Stimulated activated CD8-positive, alpha-beta memory T cell treated with anti-CD3 and anti-CD28 coated beads, Interleukin-15, amount 100 ng/mL, for 24 hours (primary cell): ENCODE data around the gene UBE4A.
"Not testable (repeated sequence)": the region's sequence is repeated elsewhere in the genome, so short reads cannot be mapped to it uniquely, and the experiment has no call there.

ENCODE experiments used
- DNase-seq: peaks from one replicate; pipeline ENCODE4 v3.0.0-alpha.2; 2020; ENCODE audit warnings: low read depth

The UBE4A gene

GRCh38 chr11:118401151-118401879, 41.9 kb downstream of the UBE4A start, which contains the start of gene ATP5MG:
Gene ATP5MG (plus strand): TSS chr11:118401606. CDS start chr11:118401666, 60 bp downstream.
- DNase-seq, result peak; percentile 78

- DNase-seq, result no peak
Observed at GRCh38 chr11:118401880-118402590, 42.6 kb downstream of the UBE4A start.

- DNase-seq, result not testable (repeated sequence)
Observed at GRCh38 chr11:118402594-118402993, 43.2 kb downstream of the UBE4A start.

DNA sequence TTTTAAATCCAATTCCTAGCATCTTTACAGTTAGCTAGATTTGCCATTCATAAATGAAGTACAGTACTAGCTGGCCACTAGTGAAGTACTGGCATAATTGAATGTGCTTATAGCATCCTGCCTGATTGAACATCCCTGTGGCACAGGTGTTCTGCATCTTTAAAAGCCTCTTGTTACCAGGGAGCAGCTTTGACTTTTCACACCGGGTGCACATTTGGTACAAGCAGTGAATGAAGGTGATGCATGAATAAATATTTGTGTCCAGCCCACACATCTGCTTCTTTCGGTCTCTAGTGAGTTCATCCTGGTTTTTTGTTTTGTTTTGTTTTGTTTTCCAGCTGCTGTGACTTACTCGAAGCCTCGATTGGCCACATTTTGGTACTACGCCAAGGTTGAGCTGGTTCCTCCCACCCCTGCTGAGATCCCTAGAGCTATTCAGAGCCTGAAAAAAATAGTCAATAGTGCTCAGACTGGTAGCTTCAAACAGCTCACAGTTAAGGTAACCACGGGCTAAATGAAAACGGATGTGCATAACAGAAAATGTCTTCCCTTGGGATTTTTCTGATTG, 47.3 kb downstream of the UBE4A start:
- no peak for DNase-seq

- no peak for DNase-seq
Observed at GRCh38 chr11:118410055-118410745, 50.8 kb downstream of the UBE4A start.

GRCh38 chr11:118411530-118411929, 52.1 kb downstream of the UBE4A start:
- no peak for DNase-seq

- no peak for DNase-seq
Observed at GRCh38 chr11:118412921-118413320, 53.5 kb downstream of the UBE4A start.

DNA sequence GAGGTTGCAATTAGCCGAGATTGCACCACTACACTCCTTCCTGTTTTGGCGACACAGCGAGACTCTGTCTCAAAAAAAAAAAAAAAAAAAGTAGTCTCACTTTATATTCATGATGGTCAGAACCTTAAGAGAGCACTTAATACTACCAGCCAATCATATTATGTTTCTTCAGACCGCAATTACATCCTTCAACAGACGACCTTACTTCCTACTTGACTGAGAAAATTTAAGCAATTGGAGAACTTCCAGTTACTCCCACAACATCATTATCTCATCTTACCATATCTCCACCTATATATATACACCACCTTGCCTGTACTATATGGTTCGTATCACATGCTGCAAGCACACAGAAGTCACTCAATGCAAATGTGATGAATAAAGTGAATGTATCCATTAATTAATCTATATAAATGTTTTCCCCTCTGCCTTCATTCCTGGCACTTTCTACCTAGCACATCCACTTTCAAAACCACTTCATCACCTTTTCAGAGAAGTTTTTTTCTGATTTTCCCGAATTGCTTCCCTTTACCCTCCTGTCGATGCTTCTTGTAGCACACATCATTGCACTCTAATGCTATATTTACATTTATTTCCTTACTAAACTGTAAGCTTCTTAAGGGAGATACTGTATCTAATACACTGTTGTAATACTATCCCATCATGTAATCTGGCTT, 55.8 kb downstream of the UBE4A start:
- no peak for DNase-seq

DNA sequence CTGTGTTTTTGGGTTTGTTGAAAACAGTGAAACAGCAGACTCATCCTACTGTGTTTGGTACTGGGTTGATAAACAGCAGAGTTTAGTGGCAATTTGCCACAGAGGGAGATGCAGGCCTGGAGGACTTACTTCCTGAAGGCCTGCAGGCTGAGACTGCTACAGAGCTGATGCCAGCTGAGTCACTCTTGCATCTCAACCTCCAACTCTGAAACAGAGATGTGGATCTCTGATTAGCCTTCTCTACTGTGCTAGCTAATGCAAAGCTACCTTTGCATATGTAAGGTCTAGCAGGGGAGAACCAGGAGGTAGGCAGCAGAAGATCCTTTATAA, 56.3 kb downstream of the UBE4A start:
- DNase-seq, result no peak

- DNase-seq, result not testable (repeated sequence)
Observed at GRCh38 chr11:118416900-118417299, 57.5 kb downstream of the UBE4A start.

GRCh38 chr11:118417801-118418200, 58.4 kb downstream of the UBE4A start:
- no peak for DNase-seq

DNA sequence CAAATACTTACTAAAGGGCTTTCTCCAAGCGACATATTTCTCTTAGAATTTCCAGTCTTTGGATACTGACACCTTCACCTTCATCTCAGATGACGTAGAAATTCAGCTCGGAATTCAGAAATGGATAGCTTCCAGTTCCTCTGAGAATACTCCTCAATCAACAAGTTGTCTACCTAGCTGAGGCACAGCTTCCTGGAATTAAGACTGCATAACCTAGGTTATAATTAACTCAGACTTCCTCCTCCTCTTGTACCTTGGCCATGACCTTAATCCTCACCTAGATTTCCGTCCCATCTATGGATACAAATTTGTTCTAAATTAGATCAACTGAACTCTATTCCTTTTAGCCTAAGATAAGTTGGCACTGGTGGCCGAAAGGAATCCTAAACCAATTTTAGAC, 59.4 kb downstream of the UBE4A start:
- DNase-seq, result no peak

- DNase-seq, result no peak
Observed at GRCh38 chr11:118427707-118428106, 68.3 kb downstream of the UBE4A start.

GRCh38 chr11:118430956-118431355, 71.6 kb downstream of the UBE4A start:
- no peak for DNase-seq

GRCh38 chr11:118434123-118434552, 74.7 kb downstream of the UBE4A start:
- no peak for DNase-seq

DNA sequence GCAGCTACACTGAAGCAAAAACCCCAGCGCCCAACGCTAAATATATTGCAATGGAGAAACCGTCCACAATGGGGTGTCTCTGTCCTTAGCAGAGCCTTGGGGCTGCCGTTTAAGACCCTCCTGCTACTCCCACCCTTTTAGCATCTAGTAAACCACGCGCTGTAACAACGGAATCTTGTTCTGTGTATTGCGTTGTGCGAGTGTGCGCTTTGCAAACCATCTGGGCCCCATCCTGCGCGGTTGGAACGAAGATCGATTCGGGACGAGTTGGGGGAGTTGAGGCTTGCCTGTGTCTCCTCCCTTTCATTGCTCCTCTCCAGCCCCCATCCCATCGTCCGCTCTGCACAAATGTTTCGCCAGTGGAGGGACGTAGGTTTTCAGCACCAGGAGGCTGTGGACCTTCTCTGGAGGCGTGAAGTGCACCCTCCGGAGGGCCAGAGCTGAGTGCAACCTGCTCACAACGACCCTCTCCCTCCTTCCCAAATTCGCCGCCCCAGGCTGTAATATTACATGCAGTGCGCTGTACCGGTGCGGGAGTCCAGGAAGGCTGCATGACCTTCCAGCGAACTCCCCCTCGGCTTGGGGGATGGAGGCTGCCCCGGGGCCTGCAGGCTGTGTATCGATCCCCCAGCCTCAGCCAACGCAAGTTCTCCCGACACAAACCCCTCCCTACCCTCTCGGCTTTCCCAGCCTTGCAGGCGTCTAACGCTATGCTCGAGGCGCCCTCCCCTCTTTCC, 75.3 kb downstream of the UBE4A start:
- DNase-seq, result no peak

- DNase-seq, result peak; percentile 40
Observed at GRCh38 chr11:118435290-118435892, 76.0 kb downstream of the UBE4A start.

- peak; percentile 91 for DNase-seq
Observed at GRCh38 chr11:118435893-118436624, 76.7 kb downstream of the UBE4A start, which contains the start of gene KMT2A. Gene KMT2A (plus strand): TSS chr11:118436492. CDS start chr11:118436513, 21 bp downstream.

DNA sequence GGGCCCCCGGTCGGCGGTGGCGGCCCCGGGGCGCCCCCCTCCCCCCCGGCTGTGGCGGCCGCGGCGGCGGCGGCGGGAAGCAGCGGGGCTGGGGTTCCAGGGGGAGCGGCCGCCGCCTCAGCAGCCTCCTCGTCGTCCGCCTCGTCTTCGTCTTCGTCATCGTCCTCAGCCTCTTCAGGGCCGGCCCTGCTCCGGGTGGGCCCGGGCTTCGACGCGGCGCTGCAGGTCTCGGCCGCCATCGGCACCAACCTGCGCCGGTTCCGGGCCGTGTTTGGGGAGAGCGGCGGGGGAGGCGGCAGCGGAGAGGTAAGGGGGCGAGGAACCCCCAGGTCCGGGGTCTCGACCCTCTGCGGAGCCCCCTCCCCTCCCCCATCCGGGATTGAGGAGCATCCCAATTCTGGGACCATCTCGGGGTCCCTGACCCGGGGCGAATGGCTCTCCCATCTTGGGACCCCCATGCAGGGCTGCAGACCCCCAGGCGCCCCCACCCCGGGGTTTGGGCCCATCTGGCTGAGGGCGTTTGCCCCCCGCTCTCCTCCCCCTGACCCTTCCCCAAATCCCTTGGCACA, 77.3 kb downstream of the UBE4A start:
- DNase-seq, result no peak
